NT2/D1 (cell line): ENCODE measurements around the gene PTK6.

ENCODE experiments used
- DNase-seq: peaks from one replicate; pipeline ENCODE4 v3.0.0-alpha.2; 2011; ENCODE audit warnings: low read depth, low spot score
- H3K27me3 ChIP-seq: 2 replicates; pipeline ENCODE4 v1.6.0; 2011; ENCODE audit warnings: mild to moderate bottlenecking; ENCODE audit not compliant: insufficient read length, insufficient read depth
- H3K36me3 ChIP-seq: 2 replicates; pipeline ENCODE4 v1.6.1; 2011; ENCODE audit warnings: mild to moderate bottlenecking, low read length, mixed read lengths; ENCODE audit not compliant: insufficient read depth, insufficient read length
- H3K4me1 ChIP-seq: 2 replicates; pipeline ENCODE4 v1.5.1; 2011; ENCODE audit not compliant: insufficient read depth, insufficient read length
- H3K4me3 ChIP-seq: 2 replicates; pipeline ENCODE4 v1.5.1; 2011; ENCODE audit warnings: low read depth; ENCODE audit not compliant: insufficient read length
- H3K9ac ChIP-seq: 2 replicates; pipeline ENCODE4 v1.6.0; 2011; ENCODE audit warnings: low read depth; ENCODE audit not compliant: insufficient read length
- H3K9me3 ChIP-seq: 2 replicates; pipeline ENCODE4 v1.5.1; 2011; ENCODE audit warnings: mild to moderate bottlenecking, low read length; ENCODE audit not compliant: insufficient read depth
- SUZ12 ChIP-seq: IDR thresholded peaks from 2 replicates; pipeline ENCODE4 v1.6.1; 2011; ENCODE audit not compliant: insufficient read length, insufficient read depth; ENCODE audit errors: extremely low read depth
- YY1 ChIP-seq: IDR thresholded peaks from 2 replicates; pipeline ENCODE4 v1.6.1; 2011; ENCODE audit not compliant: insufficient read length, insufficient read depth
- ZNF274 ChIP-seq: IDR thresholded peaks from 2 replicates; pipeline ENCODE4 v1.6.1; 2011; ENCODE audit warnings: mild to moderate bottlenecking, low read depth, low read length

Gene PTK6

DNA sequence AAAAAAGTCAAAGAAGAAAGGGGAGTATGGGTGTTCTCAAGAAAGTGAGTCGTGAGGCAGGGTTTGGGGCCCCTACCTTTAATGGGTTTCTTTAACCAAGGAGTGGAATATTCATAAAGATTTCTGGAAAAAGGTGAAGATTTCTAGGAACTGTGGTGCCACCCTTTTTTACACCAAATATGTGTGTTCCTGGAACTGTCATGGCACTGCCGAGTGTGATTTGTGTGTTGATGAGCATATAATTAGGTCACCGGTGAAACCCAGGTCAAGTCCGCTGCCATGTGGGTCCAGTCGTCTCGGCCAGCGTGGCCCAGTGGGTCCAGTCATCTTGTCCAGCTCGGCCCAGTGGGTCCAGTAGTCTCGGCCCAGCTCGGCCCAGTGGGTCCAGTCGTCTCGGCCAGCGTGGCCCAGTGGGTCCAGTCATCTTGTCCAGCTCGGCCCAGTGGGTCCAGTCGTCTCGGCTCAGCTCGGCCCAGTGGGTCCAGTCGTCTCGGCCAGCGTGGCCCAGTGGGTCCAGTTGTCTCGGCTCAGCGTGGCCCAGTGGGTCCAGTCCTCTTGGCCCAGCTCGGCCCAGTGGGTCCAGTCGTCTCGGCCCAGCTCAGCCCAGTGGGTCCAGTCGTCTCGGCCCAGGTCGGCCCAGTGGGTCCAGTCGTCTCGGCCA, 30.0 kb downstream of the PTK6 start:
- H3K36me3 ChIP-seq: no peaks in the 10 kb centered on the region
- H3K9me3 ChIP-seq: peaks cover 10% of the 10 kb centered on the region; the same call in 1 of the 2 replicates
- H3K9ac ChIP-seq: no peak overlapping the region
- H3K4me1 ChIP-seq: peaks cover 10% of the 10 kb centered on the region
- TF ChIP-seq SUZ12: no peak
- TF ChIP-seq YY1: no peak
- no peak for TF ChIP-seq ZNF274
- no peaks in the 10 kb centered on the region for H3K27me3 ChIP-seq
- H3K4me3 ChIP-seq: no peak overlapping the region
- DNase-seq: no peak

DNA sequence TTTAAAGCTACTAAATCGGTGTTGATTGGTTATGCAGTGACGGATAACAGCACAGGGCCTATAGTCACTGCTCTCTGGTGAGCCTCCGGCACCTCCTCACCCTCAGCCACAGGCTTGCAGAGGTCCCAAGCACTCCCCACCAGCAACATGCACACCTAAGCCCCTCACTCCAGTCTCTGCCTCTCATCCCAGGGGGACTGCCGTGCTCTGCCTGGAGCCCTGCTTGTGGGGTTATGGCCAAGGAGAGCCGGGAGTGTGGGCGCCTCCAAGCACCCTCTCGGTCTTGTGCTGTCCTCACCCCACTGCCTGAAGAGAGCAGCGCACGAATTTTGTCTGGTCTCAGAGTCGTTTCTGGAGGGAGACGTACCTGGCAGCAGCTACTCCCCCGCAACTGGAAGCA, 31.5 kb downstream of the PTK6 start:
- H3K4me3 ChIP-seq: no peak overlapping the region
- H3K36me3 ChIP-seq: no peaks in the 10 kb centered on the region
- H3K9me3 ChIP-seq: peaks cover 10% of the 10 kb centered on the region; the same call in 1 of the 2 replicates
- no peak for DNase-seq
- peaks cover 2% of the 10 kb centered on the region for H3K27me3 ChIP-seq
- no peak overlapping the region for H3K9ac ChIP-seq
- H3K4me1 ChIP-seq: peaks cover 13% of the 10 kb centered on the region
- TF ChIP-seq ZNF274: no peak

DNA sequence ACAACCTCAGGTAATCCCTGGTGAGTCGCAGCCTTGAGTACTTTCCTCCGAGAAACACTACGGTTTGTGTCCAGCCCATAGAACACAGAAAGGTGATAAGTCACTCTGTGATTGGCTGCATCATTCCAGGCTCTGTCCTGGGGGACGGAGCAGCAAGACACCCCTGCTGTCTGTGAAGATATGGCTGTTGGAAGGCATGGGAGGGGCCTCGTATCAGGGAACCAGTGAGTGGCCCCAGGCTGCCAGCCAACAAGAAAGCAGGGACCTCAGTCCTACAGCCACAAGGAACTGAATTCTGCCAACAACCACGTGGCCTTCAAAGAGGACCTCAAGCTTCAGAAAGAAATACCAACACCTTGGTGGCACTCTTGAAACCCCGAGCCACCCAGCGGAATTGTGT, 31.9 kb downstream of the PTK6 start:
- Histone ChIP-seq H3K4me1 (peaks cover 13% of the 10 kb centered on the region), H3K27me3 (peaks cover 3% of the 10 kb centered on the region), H3K9ac (no peak overlapping the region), H3K36me3 (no peaks in the 10 kb centered on the region), H3K9me3 (peaks cover 10% of the 10 kb centered on the region; the same call in 1 of the 2 replicates), H3K4me3 (no peak overlapping the region)
- DNase-seq: no peak
- TF ChIP-seq YY1 (no peak), SUZ12 (no peak), ZNF274 (no peak)

DNA sequence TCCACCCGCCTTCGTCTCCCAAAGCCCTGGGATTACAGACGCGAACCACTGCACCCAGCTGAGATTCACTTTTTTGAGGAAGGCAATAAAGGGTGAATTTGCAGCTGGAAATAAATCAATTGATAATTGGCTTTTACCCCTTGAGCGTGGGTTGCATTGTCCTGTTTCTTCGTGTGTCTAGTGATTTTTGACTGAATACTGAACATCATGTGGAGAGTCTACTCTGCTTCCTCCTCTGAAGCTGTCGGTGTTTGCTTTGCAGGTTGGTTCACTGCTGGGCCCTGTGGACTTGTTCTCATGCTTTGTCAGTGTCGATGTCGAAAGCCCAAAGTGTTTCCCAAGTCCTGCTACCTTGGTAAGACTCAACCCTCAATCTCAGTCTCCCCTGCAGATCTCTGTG, 32.5 kb downstream of the PTK6 start:
- Histone ChIP-seq H3K4me3 (no peak overlapping the region), H3K9me3 (peaks cover 10% of the 10 kb centered on the region; the same call in 1 of the 2 replicates), H3K36me3 (no peaks in the 10 kb centered on the region), H3K9ac (no peak overlapping the region), H3K4me1 (peaks cover 13% of the 10 kb centered on the region), H3K27me3 (peaks cover 9% of the 10 kb centered on the region)
- no peak for DNase-seq
- TF ChIP-seq SUZ12 (no peak), YY1 (no peak), ZNF274 (no peak)

DNA sequence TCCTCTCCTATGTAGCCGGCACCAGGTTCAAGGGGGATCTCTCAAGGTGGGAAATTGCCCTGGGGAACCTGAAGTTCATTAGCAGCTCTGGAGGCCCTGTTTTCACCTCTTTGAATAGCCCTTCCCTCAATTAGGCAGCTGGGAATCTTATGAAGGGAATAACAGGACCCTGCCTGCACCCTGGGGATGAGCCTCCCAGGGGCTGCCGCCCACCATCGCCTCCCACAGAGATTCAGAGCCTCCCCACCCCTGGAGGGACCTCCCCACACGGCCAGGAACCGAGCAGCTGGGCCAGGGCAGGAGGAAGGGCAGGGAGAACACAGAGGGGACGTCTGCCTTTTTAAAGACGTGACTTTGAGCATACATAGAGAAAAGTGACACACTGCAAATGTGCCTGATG, 33.7 kb downstream of the PTK6 start:
- no peak overlapping the region for H3K9ac ChIP-seq
- peaks cover 18% of the 10 kb centered on the region for H3K4me1 ChIP-seq
- H3K36me3 ChIP-seq: no peaks in the 10 kb centered on the region
- TF ChIP-seq SUZ12: no peak
- H3K4me3 ChIP-seq: no peak overlapping the region
- H3K9me3 ChIP-seq: peaks cover 10% of the 10 kb centered on the region; the same call in 1 of the 2 replicates
- H3K27me3 ChIP-seq: peaks cover 14% of the 10 kb centered on the region
- DNase-seq: no peak

GRCh38 chr20:63502671-63503172, 34.5 kb downstream of the PTK6 start:
- H3K4me1 ChIP-seq: peaks cover 19% of the 10 kb centered on the region
- H3K27me3 ChIP-seq: peaks cover 17% of the 10 kb centered on the region
- DNase-seq: no peak
- H3K9ac ChIP-seq: peak overlapping the region; percentile 28
- H3K36me3 ChIP-seq: no peaks in the 10 kb centered on the region
- H3K4me3 ChIP-seq: no peak overlapping the region
- H3K9me3 ChIP-seq: peaks cover 10% of the 10 kb centered on the region; the same call in 1 of the 2 replicates
- TF ChIP-seq ZNF274: no peak
- TF ChIP-seq SUZ12: no peak
- TF ChIP-seq YY1: no peak

DNA sequence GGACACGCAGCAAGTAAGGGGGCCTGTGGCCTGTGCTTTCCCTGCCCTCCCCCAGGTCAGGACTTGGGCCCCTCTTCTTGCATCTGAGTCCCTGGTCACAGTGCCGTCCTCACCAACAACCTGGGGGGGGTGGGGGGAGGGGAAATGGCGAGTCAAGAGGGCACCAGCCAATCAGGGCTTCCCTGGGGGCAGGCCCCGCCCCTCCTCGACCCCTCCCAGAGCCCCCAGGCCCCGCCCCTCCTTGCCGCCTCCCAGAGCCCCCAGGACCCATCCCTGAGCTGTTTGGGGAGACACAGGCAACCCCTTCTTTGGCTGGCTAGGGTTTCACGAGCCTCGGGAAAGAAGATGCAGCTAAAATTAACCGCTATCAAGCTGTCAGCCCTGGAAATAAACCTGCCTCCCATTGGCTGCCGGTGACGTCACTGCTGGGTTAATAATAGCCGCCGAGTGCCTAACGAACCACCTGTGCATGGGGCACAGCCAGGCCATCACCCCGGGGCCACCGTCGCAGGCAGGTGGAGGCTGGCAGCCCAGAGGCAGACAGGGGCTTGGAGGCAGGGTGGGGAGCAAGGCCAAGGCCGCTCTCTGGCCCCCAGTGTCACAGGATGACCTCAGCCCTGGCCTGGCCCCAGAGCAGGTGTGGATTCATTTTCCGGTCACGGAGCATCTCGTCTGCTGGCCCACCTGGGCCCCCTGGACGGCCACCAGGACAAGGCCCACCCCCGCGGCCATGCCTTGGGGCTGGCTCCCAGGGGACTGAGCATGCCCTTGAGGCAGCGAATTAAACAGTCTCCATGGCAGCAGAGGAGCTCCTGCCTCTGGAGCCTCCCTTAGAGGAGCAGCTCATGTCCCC, 35.1 kb downstream of the PTK6 start:
- Histone ChIP-seq H3K9ac (peak overlapping the region; percentile 27), H3K4me3 (no peak overlapping the region), H3K36me3 (peaks cover 4% of the 10 kb centered on the region), H3K9me3 (peaks cover 10% of the 10 kb centered on the region; the same call in 1 of the 2 replicates), H3K4me1 (peaks cover 26% of the 10 kb centered on the region), H3K27me3 (peaks cover 17% of the 10 kb centered on the region)
- DNase-seq: no peak
- TF ChIP-seq YY1 (no peak), SUZ12 (no peak), ZNF274 (no peak)
